Spinal cord (tissue), 10 donors: Measurements from ENCODE around the gene SCLT1. TPM values are rescaled to one million over a fixed set of nuclear protein-coding genes. Genes with fewer than 3 reads are reported as not detected.
A peak's percentile ranks its signal among the peaks of the same experiment; 100 is the strongest.
"Not testable (repeated sequence)": the region's sequence is repeated elsewhere in the genome, so short reads cannot be mapped to it uniquely, and the experiment has no call there.

Experiments
- DNase-seq, 6 donors: peaks; one replicate each; pipeline versions ENCODE4 v3.0.0 to v3.0.0-alpha.2; 2013 to 2015; ENCODE audit warnings: low spot score in 6 of 6, low read depth in 4 of 6
- H3K27ac ChIP-seq: one replicate; pipeline ENCODE4 v1.5.1; 2013; ENCODE audit warnings: low read depth, low read length, control low read depth
- H3K27me3 ChIP-seq: one replicate; pipeline ENCODE4 v1.6.1; 2013; ENCODE audit warnings: low read length; ENCODE audit not compliant: control insufficient read depth, insufficient read depth
- H3K36me3 ChIP-seq: one replicate; pipeline ENCODE4 v1.6.1; 2013; ENCODE audit warnings: low read length; ENCODE audit not compliant: control insufficient read depth, insufficient read depth
- H3K4me1 ChIP-seq: one replicate; pipeline ENCODE4 v1.6.1; 2013; ENCODE audit warnings: low read length; ENCODE audit not compliant: control insufficient read depth, insufficient read depth
- H3K4me3 ChIP-seq: one replicate; pipeline ENCODE4 v1.5.1; 2013; ENCODE audit warnings: low read depth, low read length, control low read depth
- H3K9me3 ChIP-seq: one replicate; pipeline ENCODE4 v1.6.1; 2013; ENCODE audit warnings: low read length; ENCODE audit not compliant: control insufficient read depth, insufficient read depth
- WGBS: methylation state at CpG from one replicate; pipeline ENCODE4 v1.1.5; 2013; ENCODE audit warnings: missing lambda C conversion rate; ENCODE audit not compliant: insufficient coverage; 5-methylcytosine and 5-hydroxymethylcytosine counted together
- long read RNA-seq, 4 donors: transcript quantifications; one replicate each; lab custom pipeline, GENCODE V29; 2026
- polyA plus RNA-seq, 2 donors: library from polyadenylated mRNA; unstranded; fragments of 120-200 nt; gene quantifications; one replicate each; pipeline ENCODE4 v1.2.1, GENCODE V29; 2013; ENCODE audit not compliant: insufficient read length in 2 of 2
- total RNA-seq, 2 donors: library from RNA; depleted of rRNA in 1 of 2; stranded (reverse); fragments of 120-200 nt in 1 of 2; fragments of >200 nt in 1 of 2; gene quantifications; one replicate each; pipeline versions ENCODE4 v1.2.3 to v1.2.4, GENCODE V29; 2013 to 2014
- donor health status: healthy.

Gene SCLT1
- total RNA-seq (10 to 100 TPM; 32.0 to 62.7 TPM), polyA plus RNA-seq (10 to 100 TPM; 16.5 to 17.9 TPM)
- long read RNA-seq, donor 1, partial matches to known transcripts = 0 of 4 reads
- long read RNA-seq, donor 1, other reads (novel, unspliced or antisense) = 0 of 4 reads
- long read RNA-seq, donor 2, partial matches to known transcripts = 16 of 17 reads
- long read RNA-seq, donor 2, other reads (novel, unspliced or antisense) = 0 of 17 reads
- long read RNA-seq, donor 3, partial matches to known transcripts = 13 of 16 reads
- long read RNA-seq, donor 3, other reads (novel, unspliced or antisense) = 0 of 16 reads
- long read RNA-seq, donor 4, partial matches to known transcripts = 0 of 2 reads
- long read RNA-seq, donor 4, other reads (novel, unspliced or antisense) = 0 of 2 reads

GRCh38 chr4:129093191-129093920 lies at the start of gene SCLT1:
SCLT1 (minus strand) TSS chr4:129093539; CDS start chr4:129093103, 436 bp downstream.
- Histone ChIP-seq H3K9me3 (no peaks in the 10 kb centered on the region), H3K4me1 (no peaks in the 10 kb centered on the region), H3K36me3 (no peaks in the 10 kb centered on the region), H3K27me3 (no peaks in the 10 kb centered on the region), H3K4me3 (peak within 1 kb of the TSS; percentile 100), H3K27ac (peak within 1 kb of the TSS; percentile 100)
- DNase-seq = peak; percentile 97 to 100 (median 99)
- WGBS = under 1% methylated on average over 56 of the region's 57 CpGs

- WGBS = no CpG with 5 or more reads among the region's 2 CpGs
- peak in 3 of 6 donors; percentile 6 to 69 (median 13) for DNase-seq
Measured at GRCh38 chr4:129140521-129140920, 47.2 kb upstream of the SCLT1 start.

GRCh38 chr4:129138810-129139496 lies 45.6 kb upstream of the SCLT1 start:
- peaks cover 5% of the 10 kb centered on the region for H3K4me1 ChIP-seq
- no peak for DNase-seq
- WGBS = 43% methylated on average over 5 of the region's 6 CpGs
- H3K4me3 ChIP-seq = no peak overlapping the region
- no peaks in the 10 kb centered on the region for H3K27me3 ChIP-seq
- H3K27ac ChIP-seq = no peak overlapping the region
- no peaks in the 10 kb centered on the region for H3K9me3 ChIP-seq
- H3K36me3 ChIP-seq = no peaks in the 10 kb centered on the region

More at GRCh38 chr4:129140521-129140920, 47.2 kb upstream of the SCLT1 start:
- H3K9me3 ChIP-seq = no peaks in the 10 kb centered on the region
- peaks cover 5% of the 10 kb centered on the region for H3K4me1 ChIP-seq
- no peak overlapping the region for H3K27ac ChIP-seq
- no peaks in the 10 kb centered on the region for H3K27me3 ChIP-seq
- no peaks in the 10 kb centered on the region for H3K36me3 ChIP-seq
- no peak overlapping the region for H3K4me3 ChIP-seq

- H3K27ac ChIP-seq = no peak overlapping the region
- no peak overlapping the region for H3K4me3 ChIP-seq
- peaks cover 5% of the 10 kb centered on the region for H3K4me1 ChIP-seq
- WGBS = 77% methylated on average over 8 of the region's 8 CpGs
- H3K9me3 ChIP-seq = no peaks in the 10 kb centered on the region
- no peaks in the 10 kb centered on the region for H3K36me3 ChIP-seq
- DNase-seq = no peak
- no peaks in the 10 kb centered on the region for H3K27me3 ChIP-seq
Measured at GRCh38 chr4:129136433-129136832, 43.1 kb upstream of the SCLT1 start.

GRCh38 chr4:129131343-129131742 lies 38.0 kb upstream of the SCLT1 start:
- Histone ChIP-seq H3K27ac (no peak overlapping the region), H3K4me1 (no peaks in the 10 kb centered on the region), H3K36me3 (no peaks in the 10 kb centered on the region), H3K9me3 (no peaks in the 10 kb centered on the region), H3K27me3 (no peaks in the 10 kb centered on the region), H3K4me3 (no peak overlapping the region)
- DNase-seq = no peak
- WGBS = no CpG with 5 or more reads among the region's 2 CpGs

- WGBS = no CpG with 5 or more reads among the region's 2 CpGs
- Histone ChIP-seq H3K27ac (no peak overlapping the region), H3K27me3 (no peaks in the 10 kb centered on the region), H3K4me1 (no peaks in the 10 kb centered on the region), H3K4me3 (no peak overlapping the region), H3K36me3 (no peaks in the 10 kb centered on the region), H3K9me3 (peaks cover 2% of the 10 kb centered on the region)
- no peak for DNase-seq
Measured at GRCh38 chr4:129129143-129129542, 35.8 kb upstream of the SCLT1 start.

- H3K36me3 ChIP-seq, H3K9me3 ChIP-seq, H3K27ac ChIP-seq, H3K27me3 ChIP-seq, H3K4me1 ChIP-seq, H3K4me3 ChIP-seq, DNase-seq: not testable (repeated sequence)
- no CpG with 5 or more reads among the region's 5 CpGs for WGBS
Measured at GRCh38 chr4:129126614-129127013, 33.3 kb upstream of the SCLT1 start.

GRCh38 chr4:129117705-129118104 lies 24.4 kb upstream of the SCLT1 start:
- 97% methylated on average over 5 of the region's 5 CpGs for WGBS

GRCh38 chr4:129113919-129114318 lies 20.6 kb upstream of the SCLT1 start:
- DNase-seq = no peak
- WGBS = no CpG with 5 or more reads among the region's 1 CpG
- no peak overlapping the region for H3K27ac ChIP-seq
- H3K27me3 ChIP-seq = no peaks in the 10 kb centered on the region
- no peaks in the 10 kb centered on the region for H3K4me1 ChIP-seq
- H3K4me3 ChIP-seq = no peak overlapping the region
- H3K9me3 ChIP-seq = no peaks in the 10 kb centered on the region
- H3K36me3 ChIP-seq = no peaks in the 10 kb centered on the region

More at GRCh38 chr4:129117705-129118104, 24.4 kb upstream of the SCLT1 start:
- Histone ChIP-seq H3K27me3 (no peaks in the 10 kb centered on the region), H3K9me3 (no peaks in the 10 kb centered on the region), H3K27ac (no peak overlapping the region), H3K4me3 (no peak overlapping the region), H3K4me1 (no peaks in the 10 kb centered on the region), H3K36me3 (no peaks in the 10 kb centered on the region)
- no peak for DNase-seq
